ENCODE measurements around the gene GPLD1.

GPLD1 gene

GRCh38 chr6:24477070-24477469 lies 12.3 kb downstream of the GPLD1 start:
- no peak overlapping the region for H3K4me3 ChIP-seq (ENCODE audit: low read length)
- no peak overlapping the region for H3K9ac ChIP-seq (ENCODE audit: low read length)
- H3K9me3 ChIP-seq (ENCODE audit: control insufficient read depth, low read depth, low read length): no peaks in the 10 kb centered on the region
- H3K4me1 ChIP-seq (ENCODE audit: control insufficient read depth, low read depth, low read length): no peaks in the 10 kb centered on the region
- no peak overlapping the region for H3K27ac ChIP-seq (ENCODE audit: low read length)
- no peaks in the 10 kb centered on the region for H3K27me3 ChIP-seq (ENCODE audit: control insufficient read depth, insufficient read depth, low read length)
- H3K36me3 ChIP-seq (ENCODE audit: control insufficient read depth, low read depth, low read length): no peaks in the 10 kb centered on the region

GRCh38 chr6:24476631-24477030 lies 12.7 kb downstream of the GPLD1 start:
- H3K9ac ChIP-seq (ENCODE audit: low read length): no peak overlapping the region
- H3K4me3 ChIP-seq (ENCODE audit: low read length): no peak overlapping the region
- no peaks in the 10 kb centered on the region for H3K9me3 ChIP-seq (ENCODE audit: control insufficient read depth, low read depth, low read length)
- H3K4me1 ChIP-seq (ENCODE audit: control insufficient read depth, low read depth, low read length): no peaks in the 10 kb centered on the region
- no peak overlapping the region for H3K27ac ChIP-seq (ENCODE audit: low read length)
- no peaks in the 10 kb centered on the region for H3K36me3 ChIP-seq (ENCODE audit: control insufficient read depth, low read depth, low read length)
- no peaks in the 10 kb centered on the region for H3K27me3 ChIP-seq (ENCODE audit: control insufficient read depth, insufficient read depth, low read length)

GRCh38 chr6:24472181-24472580 lies 17.2 kb downstream of the GPLD1 start:
- Histone ChIP-seq H3K4me1 (ENCODE audit: control insufficient read depth, low read depth, low read length) (no peaks in the 10 kb centered on the region), H3K27me3 (ENCODE audit: control insufficient read depth, insufficient read depth, low read length) (no peaks in the 10 kb centered on the region), H3K9ac (ENCODE audit: low read length) (no peak overlapping the region), H3K27ac (ENCODE audit: low read length) (no peak overlapping the region), H3K9me3 (ENCODE audit: control insufficient read depth, low read depth, low read length) (no peaks in the 10 kb centered on the region), H3K4me3 (ENCODE audit: low read length) (no peak overlapping the region), H3K36me3 (ENCODE audit: control insufficient read depth, low read depth, low read length) (no peaks in the 10 kb centered on the region)

GRCh38 chr6:24469811-24470210 lies 19.6 kb downstream of the GPLD1 start:
- no peak overlapping the region for H3K27ac ChIP-seq (ENCODE audit: low read length)
- H3K4me3 ChIP-seq (ENCODE audit: low read length): no peak overlapping the region
- no peak overlapping the region for H3K9ac ChIP-seq (ENCODE audit: low read length)
- H3K27me3 ChIP-seq (ENCODE audit: control insufficient read depth, insufficient read depth, low read length): no peaks in the 10 kb centered on the region
- H3K4me1 ChIP-seq (ENCODE audit: control insufficient read depth, low read depth, low read length): no peaks in the 10 kb centered on the region
- H3K36me3 ChIP-seq (ENCODE audit: control insufficient read depth, low read depth, low read length): no peaks in the 10 kb centered on the region
- no peaks in the 10 kb centered on the region for H3K9me3 ChIP-seq (ENCODE audit: control insufficient read depth, low read depth, low read length)

- no peaks in the 10 kb centered on the region for H3K27me3 ChIP-seq (ENCODE audit: control insufficient read depth, insufficient read depth, low read length)
Observed at GRCh38 chr6:24464253-24465038, 24.9 kb downstream of the GPLD1 start.

GRCh38 chr6:24460966-24461365 lies 28.4 kb downstream of the GPLD1 start:
- Histone ChIP-seq H3K9me3 (ENCODE audit: control insufficient read depth, low read depth, low read length) (no peaks in the 10 kb centered on the region), H3K36me3 (ENCODE audit: control insufficient read depth, low read depth, low read length) (no peaks in the 10 kb centered on the region), H3K27me3 (ENCODE audit: control insufficient read depth, insufficient read depth, low read length) (no peaks in the 10 kb centered on the region), H3K4me1 (ENCODE audit: control insufficient read depth, low read depth, low read length) (no peaks in the 10 kb centered on the region), H3K27ac (ENCODE audit: low read length) (no peak overlapping the region), H3K4me3 (ENCODE audit: low read length) (no peak overlapping the region), H3K9ac (ENCODE audit: low read length) (no peak overlapping the region)

More at GRCh38 chr6:24464253-24465038, 24.9 kb downstream of the GPLD1 start:
- Histone ChIP-seq H3K36me3 (ENCODE audit: control insufficient read depth, low read depth, low read length) (no peaks in the 10 kb centered on the region), H3K9me3 (ENCODE audit: control insufficient read depth, low read depth, low read length) (no peaks in the 10 kb centered on the region), H3K4me3 (ENCODE audit: low read length) (no peak overlapping the region), H3K4me1 (ENCODE audit: control insufficient read depth, low read depth, low read length) (no peaks in the 10 kb centered on the region), H3K9ac (ENCODE audit: low read length) (no peak overlapping the region), H3K27ac (ENCODE audit: low read length) (no peak overlapping the region)

DNA sequence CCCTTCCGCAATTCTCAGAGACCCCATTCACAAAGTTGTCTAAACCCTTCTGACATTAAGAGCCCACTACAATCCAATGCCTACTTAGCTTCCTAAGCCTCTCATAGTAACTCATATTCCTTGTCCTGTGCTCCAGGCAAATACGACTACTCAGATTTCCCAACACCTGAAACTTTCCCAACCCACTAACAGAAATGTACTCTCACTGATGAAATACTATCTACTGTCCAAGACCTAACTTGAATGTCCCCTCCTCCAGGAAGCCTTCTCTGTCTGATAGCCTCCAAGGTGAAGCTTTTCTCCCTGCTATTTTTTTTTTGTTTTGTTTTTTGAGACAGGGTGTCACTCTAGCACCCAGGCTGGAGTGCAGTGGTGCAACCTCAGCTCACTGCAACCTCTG lies 30.4 kb downstream of the GPLD1 start:
- no peaks in the 10 kb centered on the region for H3K9me3 ChIP-seq (ENCODE audit: control insufficient read depth, low read depth, low read length)
- no peaks in the 10 kb centered on the region for H3K27me3 ChIP-seq (ENCODE audit: control insufficient read depth, insufficient read depth, low read length)
- H3K4me3 ChIP-seq (ENCODE audit: low read length): no peak overlapping the region
- H3K9ac ChIP-seq (ENCODE audit: low read length): no peak overlapping the region
- no peaks in the 10 kb centered on the region for H3K4me1 ChIP-seq (ENCODE audit: control insufficient read depth, low read depth, low read length)
- H3K36me3 ChIP-seq (ENCODE audit: control insufficient read depth, low read depth, low read length): no peaks in the 10 kb centered on the region
- H3K27ac ChIP-seq (ENCODE audit: low read length): no peak overlapping the region

- Histone ChIP-seq H3K9ac (ENCODE audit: low read length) (no peak overlapping the region), H3K4me3 (ENCODE audit: low read length) (no peak overlapping the region)
Observed at GRCh38 chr6:24458134-24458533, 31.2 kb downstream of the GPLD1 start.

GRCh38 chr6:24455061-24455460 lies 34.3 kb downstream of the GPLD1 start:
- no peaks in the 10 kb centered on the region for H3K36me3 ChIP-seq (ENCODE audit: control insufficient read depth, low read depth, low read length)
- H3K9me3 ChIP-seq (ENCODE audit: control insufficient read depth, low read depth, low read length): no peaks in the 10 kb centered on the region
- no peaks in the 10 kb centered on the region for H3K4me1 ChIP-seq (ENCODE audit: control insufficient read depth, low read depth, low read length)
- H3K9ac ChIP-seq (ENCODE audit: low read length): no peak overlapping the region
- H3K4me3 ChIP-seq (ENCODE audit: low read length): no peak overlapping the region
- no peaks in the 10 kb centered on the region for H3K27me3 ChIP-seq (ENCODE audit: control insufficient read depth, insufficient read depth, low read length)
- H3K27ac ChIP-seq (ENCODE audit: low read length): no peak overlapping the region

More at GRCh38 chr6:24458134-24458533, 31.2 kb downstream of the GPLD1 start:
- Histone ChIP-seq H3K4me1 (ENCODE audit: control insufficient read depth, low read depth, low read length) (no peaks in the 10 kb centered on the region), H3K9me3 (ENCODE audit: control insufficient read depth, low read depth, low read length) (no peaks in the 10 kb centered on the region), H3K36me3 (ENCODE audit: control insufficient read depth, low read depth, low read length) (no peaks in the 10 kb centered on the region), H3K27ac (ENCODE audit: low read length) (no peak overlapping the region), H3K27me3 (ENCODE audit: control insufficient read depth, insufficient read depth, low read length) (no peaks in the 10 kb centered on the region)

DNA sequence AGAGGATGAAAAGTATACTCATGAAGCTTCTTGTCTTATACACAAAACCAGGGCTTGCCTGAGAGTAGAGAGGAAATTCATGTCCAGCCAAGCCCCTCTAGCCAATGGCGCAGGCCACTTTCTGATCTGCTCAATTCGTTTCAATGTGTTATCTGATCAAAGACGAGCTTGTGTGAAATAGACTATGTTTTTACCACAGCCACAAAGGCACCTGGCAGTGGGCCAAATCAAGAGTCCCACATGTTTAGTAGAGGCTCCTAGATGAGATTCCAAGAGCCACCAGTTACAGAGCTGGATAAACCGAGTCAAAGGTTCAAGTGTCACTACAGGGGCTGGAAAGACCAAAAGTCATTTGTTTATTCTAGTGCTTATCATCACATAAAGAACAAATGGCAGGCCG lies 34.9 kb downstream of the GPLD1 start:
- Histone ChIP-seq H3K27ac (ENCODE audit: low read length) (no peak overlapping the region), H3K36me3 (ENCODE audit: control insufficient read depth, low read depth, low read length) (no peaks in the 10 kb centered on the region), H3K4me3 (ENCODE audit: low read length) (no peak overlapping the region), H3K9ac (ENCODE audit: low read length) (no peak overlapping the region), H3K27me3 (ENCODE audit: control insufficient read depth, insufficient read depth, low read length) (no peaks in the 10 kb centered on the region), H3K9me3 (ENCODE audit: control insufficient read depth, low read depth, low read length) (no peaks in the 10 kb centered on the region), H3K4me1 (ENCODE audit: control insufficient read depth, low read depth, low read length) (no peaks in the 10 kb centered on the region)

GRCh38 chr6:24453921-24454320 lies 35.5 kb downstream of the GPLD1 start:
- H3K27me3 ChIP-seq (ENCODE audit: control insufficient read depth, insufficient read depth, low read length): no peaks in the 10 kb centered on the region
- no peaks in the 10 kb centered on the region for H3K36me3 ChIP-seq (ENCODE audit: control insufficient read depth, low read depth, low read length)
- no peaks in the 10 kb centered on the region for H3K9me3 ChIP-seq (ENCODE audit: control insufficient read depth, low read depth, low read length)
- no peak overlapping the region for H3K9ac ChIP-seq (ENCODE audit: low read length)
- no peak overlapping the region for H3K4me3 ChIP-seq (ENCODE audit: low read length)
- H3K4me1 ChIP-seq (ENCODE audit: control insufficient read depth, low read depth, low read length): no peaks in the 10 kb centered on the region
- no peak overlapping the region for H3K27ac ChIP-seq (ENCODE audit: low read length)

All from iPS-18a (cell line).